GM19463 (cell line): Measurements from ENCODE around the gene GPR101.

Source experiments
- ATAC-seq: cut with Tn5 transposase; IDR thresholded peaks from one replicate; pipeline ENCODE4 v1.9.1; 2021; ENCODE audit warnings: mild to moderate bottlenecking, moderate library complexity; ENCODE audit not compliant: unreplicated experiment

The GPR101 gene, protein sequence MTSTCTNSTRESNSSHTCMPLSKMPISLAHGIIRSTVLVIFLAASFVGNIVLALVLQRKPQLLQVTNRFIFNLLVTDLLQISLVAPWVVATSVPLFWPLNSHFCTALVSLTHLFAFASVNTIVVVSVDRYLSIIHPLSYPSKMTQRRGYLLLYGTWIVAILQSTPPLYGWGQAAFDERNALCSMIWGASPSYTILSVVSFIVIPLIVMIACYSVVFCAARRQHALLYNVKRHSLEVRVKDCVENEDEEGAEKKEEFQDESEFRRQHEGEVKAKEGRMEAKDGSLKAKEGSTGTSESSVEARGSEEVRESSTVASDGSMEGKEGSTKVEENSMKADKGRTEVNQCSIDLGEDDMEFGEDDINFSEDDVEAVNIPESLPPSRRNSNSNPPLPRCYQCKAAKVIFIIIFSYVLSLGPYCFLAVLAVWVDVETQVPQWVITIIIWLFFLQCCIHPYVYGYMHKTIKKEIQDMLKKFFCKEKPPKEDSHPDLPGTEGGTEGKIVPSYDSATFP

DNA sequence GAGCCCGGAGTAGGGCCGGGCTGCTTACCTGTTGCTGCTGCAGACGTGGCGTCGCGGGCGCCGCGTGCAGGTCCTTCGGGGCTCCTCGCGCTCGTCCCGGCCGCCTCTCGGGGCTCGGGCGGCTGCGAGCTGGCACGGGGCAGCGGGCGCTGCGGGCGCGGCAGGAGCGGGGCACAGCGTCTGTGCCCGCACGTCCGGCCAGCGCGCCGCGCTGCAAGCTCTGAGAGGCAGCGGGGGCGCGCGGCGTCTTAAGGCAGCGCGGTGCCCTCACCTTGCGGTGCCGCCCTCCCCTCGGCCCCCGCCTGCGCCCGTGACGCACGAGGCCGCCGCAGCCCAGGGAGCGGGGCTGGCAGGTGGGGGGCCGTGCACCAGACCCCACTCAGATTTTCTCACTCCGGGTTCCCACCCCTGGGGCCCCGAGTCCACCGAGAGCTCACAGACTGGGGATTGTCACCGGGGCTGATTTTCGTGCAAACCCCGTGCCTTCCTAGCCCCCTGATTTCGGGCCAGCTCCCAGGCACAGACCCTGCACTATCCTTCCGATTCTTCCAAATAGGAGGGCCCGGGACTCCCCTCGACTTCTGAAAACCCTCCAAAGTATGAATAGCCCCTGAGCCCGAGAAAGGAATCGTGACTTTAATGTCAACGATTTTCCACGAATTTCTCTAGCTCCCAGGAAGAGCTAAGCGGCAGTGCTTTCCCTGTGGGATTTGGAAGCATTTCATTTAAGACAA is at the start of gene GPR101:
Gene GPR101 (minus strand): TSS at position 222 of the 734 bp plus-strand sequence. CDS start 2,321 bp downstream, outside the sequence.
- ATAC-seq = no peak

- no peak for ATAC-seq
Measured at GRCh38 chrX:137081239-137081638, 47.4 kb upstream of the GPR101 start.

GRCh38 chrX:137072396-137072795 is 38.6 kb upstream of the GPR101 start:
- no peak for ATAC-seq

GRCh38 chrX:137071596-137071995 is 37.8 kb upstream of the GPR101 start:
- no peak for ATAC-seq

GRCh38 chrX:137067147-137067546 is 33.4 kb upstream of the GPR101 start:
- no peak for ATAC-seq

DNA sequence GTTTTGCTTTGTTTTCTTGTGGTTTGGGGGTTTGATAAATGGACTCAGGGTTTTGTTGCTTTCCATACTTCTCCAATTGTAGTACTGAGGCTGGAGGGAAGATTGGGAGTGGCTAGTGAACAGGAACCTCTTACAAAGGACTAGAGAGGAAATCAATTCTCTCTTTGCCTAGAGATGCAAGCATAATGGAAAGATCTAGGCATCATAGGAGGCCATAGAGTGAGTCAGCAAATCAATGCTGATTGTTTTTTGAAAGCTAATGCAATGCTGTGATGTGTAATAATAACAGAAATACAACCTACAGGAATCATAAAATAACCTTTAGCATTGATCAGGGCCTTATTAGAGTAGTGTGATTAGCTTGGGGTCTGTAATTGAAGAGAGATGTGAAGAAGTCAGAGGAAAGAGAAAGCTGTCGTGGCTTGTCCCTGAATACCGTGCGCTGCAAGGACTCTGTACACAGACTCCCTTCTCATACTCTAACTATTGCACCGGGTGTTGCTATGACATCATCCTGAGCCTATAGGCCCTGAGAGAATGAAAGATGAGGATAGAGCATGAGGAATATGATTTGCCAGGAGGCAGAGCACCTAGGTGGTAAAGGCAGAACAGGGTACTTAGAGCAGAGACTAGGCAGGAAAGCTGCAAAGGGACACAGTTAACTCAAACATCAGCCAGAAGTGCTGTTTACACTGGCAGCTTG is 29.3 kb upstream of the GPR101 start:
- no peak for ATAC-seq

DNA sequence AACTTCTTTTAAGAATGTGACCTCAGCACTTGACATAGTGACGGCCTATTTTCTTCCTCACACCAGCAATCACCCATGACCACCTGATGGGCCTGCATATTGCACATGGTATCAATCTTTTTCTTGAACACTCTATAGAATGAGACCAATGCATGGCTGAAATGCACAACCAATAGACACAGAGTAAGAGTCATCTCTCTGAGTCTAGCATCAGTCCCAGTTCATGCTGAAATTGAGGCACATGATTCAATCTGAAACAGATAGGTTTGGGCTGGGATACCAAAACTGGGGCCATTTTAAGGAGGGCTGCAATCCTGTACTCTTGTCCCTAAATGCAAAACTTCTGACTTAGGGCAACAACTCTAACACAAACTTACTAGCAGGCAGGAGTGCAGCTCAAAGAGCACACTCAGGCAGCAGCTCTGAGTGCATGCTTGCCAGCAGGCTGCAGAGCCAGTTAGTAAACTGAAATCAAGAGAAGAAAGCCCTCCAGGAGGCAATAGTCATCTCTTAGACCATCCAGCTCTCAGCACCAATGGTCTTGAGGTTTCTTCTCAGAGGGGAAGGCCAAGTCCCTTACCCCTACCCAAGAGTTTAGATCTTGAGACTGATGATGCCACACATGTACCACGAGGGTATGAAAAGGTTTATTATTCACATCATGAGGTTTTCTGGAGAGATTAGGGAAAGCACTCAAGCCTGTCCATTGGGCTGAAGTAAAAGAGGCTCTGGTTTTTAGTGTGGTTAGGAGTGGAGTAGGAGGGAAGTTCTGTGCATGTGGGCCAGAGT is 24.7 kb upstream of the GPR101 start:
- peak; percentile 57 for ATAC-seq

GRCh38 chrX:137052643-137053235 is 18.9 kb upstream of the GPR101 start:
- peak; percentile 8 for ATAC-seq

DNA sequence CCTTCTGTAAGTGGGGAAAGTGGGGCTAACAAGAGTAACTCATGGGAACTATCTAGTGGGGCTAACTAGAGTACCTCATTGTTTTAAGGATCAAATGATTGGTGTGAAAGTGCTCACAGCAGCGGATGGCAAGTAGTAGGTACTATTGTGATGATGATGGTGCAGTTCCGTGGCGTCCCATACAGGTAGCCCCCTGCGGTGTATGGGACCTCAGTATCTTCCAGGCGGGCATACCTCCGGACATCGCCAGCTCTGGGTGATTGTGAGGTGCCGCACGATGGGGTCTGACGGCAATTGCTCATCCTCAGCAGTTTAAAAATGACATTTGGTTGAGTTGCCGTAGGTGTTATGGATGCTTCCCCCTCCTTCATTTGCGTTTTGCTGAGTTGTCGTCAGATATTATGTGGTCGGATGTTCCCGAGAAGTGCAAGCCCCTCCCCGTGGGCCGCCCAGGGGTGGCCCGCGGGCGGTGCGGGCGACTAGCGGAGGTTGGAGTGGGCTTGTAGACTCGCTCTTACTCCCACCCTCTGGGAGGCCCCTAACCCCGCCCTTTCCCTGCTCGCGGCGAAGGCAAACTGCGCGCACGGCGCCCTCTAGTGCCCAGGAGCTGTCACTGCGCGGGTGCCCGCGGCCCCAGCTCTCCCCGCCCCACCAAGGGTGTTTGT is 18.3 kb upstream of the GPR101 start:
- ATAC-seq = peak; percentile 98

GRCh38 chrX:137044893-137045292 is 11.1 kb upstream of the GPR101 start:
- ATAC-seq = no peak

GRCh38 chrX:137043736-137044135 is 9.9 kb upstream of the GPR101 start:
- ATAC-seq = no peak

- ATAC-seq = no peak
Measured at GRCh38 chrX:137041329-137041728, 7.5 kb upstream of the GPR101 start.

DNA sequence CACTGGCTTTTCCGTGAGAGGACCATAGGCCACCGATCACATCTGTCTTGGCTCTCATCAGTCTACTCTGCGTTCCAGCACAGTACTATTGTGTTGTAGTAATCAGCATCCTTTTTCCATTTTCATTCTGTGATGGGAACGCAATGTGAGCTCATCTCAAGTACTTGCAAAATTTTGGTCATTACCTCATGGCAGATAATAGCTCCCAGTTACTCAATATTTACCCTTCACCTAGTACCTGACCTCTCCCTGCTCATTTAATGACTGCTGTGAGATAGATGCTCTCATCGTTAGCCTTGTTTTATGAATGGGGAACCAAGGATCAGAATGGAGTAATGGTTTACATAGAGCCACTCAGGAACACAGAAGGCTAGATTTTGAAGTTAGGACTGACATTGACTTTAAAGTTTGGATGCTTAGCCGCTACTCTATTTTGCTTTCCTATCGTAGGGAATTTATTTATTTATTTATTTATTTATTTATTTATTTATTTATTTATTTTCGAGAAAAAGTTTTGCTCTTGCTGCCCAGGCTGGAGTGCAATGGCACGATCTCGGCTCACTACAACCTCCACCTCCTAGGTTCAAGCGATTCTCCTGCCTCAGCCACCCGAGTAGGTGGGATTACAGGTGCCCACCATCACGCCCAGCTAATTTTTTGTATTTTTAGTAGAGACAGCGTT is 6.5 kb upstream of the GPR101 start:
- no peak for ATAC-seq

- no peak for ATAC-seq
Measured at GRCh38 chrX:137034508-137034872, 695 bp upstream of the GPR101 start.

GRCh38 chrX:137032841-137033773 is 688 bp downstream of the GPR101 start:
- ATAC-seq = no peak

GRCh38 chrX:137032341-137032694 is 1.5 kb downstream of the GPR101 start:
- ATAC-seq = no peak

- ATAC-seq = peak; percentile 74
Measured at GRCh38 chrX:137031517-137032340, 2.1 kb downstream of the GPR101 start.
